GM19372 (cell line): ENCODE data around the gene CRYZ.
"Not testable (repeated sequence)": the region's sequence is repeated elsewhere in the genome, so short reads cannot be mapped to it uniquely, and the experiment has no call there.

ENCODE experiments used
- ATAC-seq: cut with Tn5 transposase; IDR thresholded peaks from one replicate; pipeline ENCODE4 v1.9.1; 2021; ENCODE audit warnings: mild to moderate bottlenecking, low read depth, moderate library complexity; ENCODE audit not compliant: unreplicated experiment

CRYZ gene

DNA sequence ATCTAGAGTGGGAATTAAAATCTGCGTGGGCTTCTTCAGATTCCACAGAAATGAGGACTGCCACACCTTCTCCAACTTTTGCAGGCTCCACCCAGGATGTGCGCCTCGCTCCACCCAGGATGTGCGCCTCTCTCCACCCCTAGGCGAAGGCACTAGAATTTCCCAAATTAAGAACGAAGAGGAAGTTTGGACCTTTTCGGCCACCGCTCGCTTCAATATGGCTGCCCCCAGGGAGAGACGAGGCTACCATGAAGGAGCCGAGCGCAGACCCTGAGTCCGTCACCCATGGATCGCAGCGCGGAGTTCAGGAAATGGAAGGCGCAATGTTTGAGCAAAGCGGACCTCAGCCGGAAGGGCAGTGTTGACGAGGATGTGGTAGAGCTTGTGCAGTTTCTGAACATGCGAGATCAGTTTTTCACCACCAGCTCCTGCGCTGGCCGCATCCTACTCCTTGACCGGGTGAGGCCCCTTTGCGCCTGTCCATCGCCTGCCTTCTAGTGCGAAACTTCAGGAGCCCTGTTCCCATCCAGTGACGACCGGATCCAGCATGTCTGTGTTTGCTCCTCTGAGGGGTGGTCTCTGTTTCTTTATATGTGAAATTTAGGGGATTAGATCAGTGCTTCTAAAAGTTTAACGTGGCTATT, at the start of gene CRYZ, which contains the start of gene TYW3:
CRYZ (minus strand) TSS at position 91 of the 644 bp plus-strand sequence. CDS start 8,229 bp downstream, outside the sequence.
TYW3 (plus strand) TSS at position 193 of the 644 bp plus-strand sequence; CDS start at position 286, 93 bp downstream.
- peak; percentile 65 for ATAC-seq

DNA sequence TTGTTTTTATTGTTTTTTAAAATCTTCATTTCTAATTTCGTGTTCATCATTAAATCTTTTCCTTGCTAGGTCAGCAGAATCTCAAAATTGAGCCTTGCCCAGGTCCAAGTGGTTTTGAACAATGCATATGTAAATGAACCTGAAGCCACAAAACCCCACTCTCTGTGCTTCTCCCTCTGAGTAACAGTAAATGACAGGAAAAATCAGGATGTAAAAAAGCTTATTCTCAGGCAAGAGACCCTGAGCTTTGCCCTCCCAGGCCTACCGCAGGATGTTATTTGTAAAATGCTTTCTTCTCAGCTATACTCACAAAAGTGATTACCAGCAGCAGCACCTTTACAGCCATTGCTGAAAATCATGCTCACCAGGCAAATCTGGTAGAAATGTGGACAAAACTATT, 47.7 kb upstream of the CRYZ start:
- no peak for ATAC-seq

- ATAC-seq, result no peak
Measured at GRCh38 chr1:74779750-74780149, 46.9 kb upstream of the CRYZ start.

- ATAC-seq, result no peak
Measured at GRCh38 chr1:74777525-74777924, 44.7 kb upstream of the CRYZ start.

- no peak for ATAC-seq
Measured at GRCh38 chr1:74775735-74776134, 42.9 kb upstream of the CRYZ start.

- ATAC-seq, result no peak
Measured at GRCh38 chr1:74773582-74773981, 40.7 kb upstream of the CRYZ start.

- ATAC-seq, result no peak
Measured at GRCh38 chr1:74772945-74773344, 40.1 kb upstream of the CRYZ start.

DNA sequence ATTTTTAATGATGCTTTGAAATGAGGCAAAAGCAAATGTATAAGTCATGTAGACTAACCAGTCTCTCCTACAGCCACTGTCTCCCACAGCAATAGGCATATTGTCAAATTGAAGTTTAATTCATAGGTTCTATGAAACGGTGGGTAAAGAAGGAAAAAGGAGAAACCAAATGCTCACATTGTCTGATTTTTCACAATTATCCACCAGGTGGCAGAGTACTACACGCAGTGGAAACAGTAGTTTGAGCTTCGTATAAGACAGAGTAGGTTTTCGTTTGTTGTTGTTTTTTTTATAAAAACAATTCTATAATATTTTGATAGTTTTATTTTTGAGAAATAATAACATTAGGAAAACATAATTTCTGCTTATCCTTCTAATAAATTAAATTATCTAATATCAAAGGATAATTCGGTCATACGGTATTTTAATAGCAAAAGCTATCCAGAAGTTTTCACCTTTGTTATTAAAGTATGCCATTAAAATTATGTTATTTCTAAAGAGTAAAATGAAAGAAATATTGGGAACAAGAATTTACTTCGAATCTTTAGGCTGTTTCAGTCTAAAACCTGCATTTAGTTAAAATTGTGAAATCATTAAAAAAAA, 39.2 kb upstream of the CRYZ start:
- peak; percentile 70 for ATAC-seq

DNA sequence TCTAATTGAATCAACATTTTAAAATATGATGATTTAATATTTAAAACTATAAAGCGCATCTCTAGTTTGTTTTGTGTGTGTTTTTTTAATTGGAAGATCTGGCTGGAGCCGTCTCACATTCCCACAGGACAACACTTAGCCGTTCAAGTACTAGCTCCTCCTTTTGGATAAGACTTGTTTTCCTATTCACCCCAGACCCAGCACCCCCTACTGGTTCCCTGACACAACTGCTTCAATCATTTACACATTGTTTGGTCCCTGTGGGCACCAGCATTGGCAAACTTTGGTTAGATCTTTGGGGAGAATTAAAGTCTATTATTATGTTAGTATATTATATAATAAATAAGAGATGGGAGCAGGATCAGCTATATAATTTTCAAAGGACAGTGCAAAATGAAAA, 34.6 kb upstream of the CRYZ start:
- ATAC-seq, result no peak

DNA sequence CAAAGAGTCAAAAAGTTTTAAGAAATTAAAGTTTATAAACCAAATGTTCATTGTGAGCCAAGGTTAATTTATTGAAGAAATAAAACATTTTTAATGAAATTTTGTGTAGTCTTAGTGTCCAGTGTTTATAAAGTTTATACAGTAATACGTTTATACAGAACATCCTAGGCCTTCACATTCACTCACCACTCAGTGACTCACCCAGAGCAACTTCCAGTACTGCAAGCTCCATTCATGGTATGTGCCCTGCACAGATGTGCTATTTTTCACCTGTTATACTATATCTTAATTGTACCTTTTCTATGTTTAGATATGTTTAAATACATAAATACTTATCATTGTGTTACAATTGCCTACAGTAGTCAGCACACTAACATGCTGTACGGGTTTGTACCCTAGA, 33.7 kb upstream of the CRYZ start:
- no peak for ATAC-seq

DNA sequence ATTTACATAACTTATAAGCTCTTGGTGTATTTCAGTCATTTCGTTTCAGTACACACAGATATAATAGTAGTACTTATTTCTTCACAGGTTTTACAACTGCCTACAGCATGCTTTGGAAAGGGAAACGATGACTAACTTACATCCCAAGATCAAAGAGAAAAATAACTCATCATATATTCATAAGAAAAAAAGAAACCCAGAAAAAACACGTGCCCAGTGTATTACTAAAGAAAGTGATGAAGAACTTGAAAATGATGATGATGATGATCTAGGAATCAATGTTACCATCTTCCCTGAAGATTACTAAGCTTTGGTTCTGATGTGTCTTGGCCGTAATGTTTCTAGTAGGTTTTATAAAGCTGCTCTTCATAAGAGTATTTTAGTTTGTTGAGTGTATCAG, 31.0 kb upstream of the CRYZ start:
- ATAC-seq, result no peak

GRCh38 chr1:74756650-74757049, 23.8 kb upstream of the CRYZ start:
- not testable (repeated sequence) for ATAC-seq

DNA sequence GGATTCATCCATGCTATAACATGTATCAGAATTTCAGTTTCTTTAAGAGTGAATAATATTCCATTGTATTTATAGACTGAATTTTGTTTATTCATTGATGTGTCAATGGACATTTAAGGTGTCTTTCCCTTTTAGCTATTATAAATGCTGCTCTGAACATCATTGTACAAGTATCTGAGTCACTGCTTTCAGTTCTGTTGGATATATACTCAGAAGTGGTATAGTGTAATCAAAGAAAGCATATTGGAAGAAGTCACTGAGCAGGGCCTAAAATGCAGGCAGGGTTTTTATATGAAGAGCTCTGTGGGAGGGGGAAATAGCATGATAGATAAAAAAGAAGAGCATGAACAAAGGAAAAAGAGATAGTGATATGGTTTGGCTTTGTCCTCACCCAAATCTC, 22.6 kb upstream of the CRYZ start:
- ATAC-seq, result no peak

- ATAC-seq, result no peak
Measured at GRCh38 chr1:74753104-74753503, 20.3 kb upstream of the CRYZ start.

- ATAC-seq, result no peak
Measured at GRCh38 chr1:74748960-74749359, 16.1 kb upstream of the CRYZ start.

- not testable (repeated sequence) for ATAC-seq
Measured at GRCh38 chr1:74745247-74745646, 12.4 kb upstream of the CRYZ start.

GRCh38 chr1:74740307-74740980, 7.6 kb upstream of the CRYZ start:
- ATAC-seq, result not testable (repeated sequence)

- ATAC-seq, result no peak
Measured at GRCh38 chr1:74737333-74737732, 4.5 kb upstream of the CRYZ start.

GRCh38 chr1:74733604-74734484, 994 bp upstream of the CRYZ start:
- ATAC-seq, result peak; percentile 43

- ATAC-seq, result peak; percentile 3
Measured at GRCh38 chr1:74732071-74732946, 541 bp downstream of the CRYZ start.
